OCI-LY3 (cell line): ENCODE data around the gene GLTP.

Source experiments
- EZH2phosphoT487 ChIP-seq: fragments of 200-600 bp; shearing (Covaris generic); IDR thresholded peaks from 2 replicates; pipeline ENCODE4 v1.6.1; 2018; ENCODE audit warnings: antibody characterized with exemption, mixed run types, low read depth
- TF ChIP-seq, protein P1 (sequence below): fragments of 200-600, 300-600 bp; sonication (generic); IDR thresholded peaks from 2 replicates; pipeline ENCODE4 v1.5.1; 2014; ENCODE audit warnings: antibody characterized with exemption, low read length, low read depth

DNA sequence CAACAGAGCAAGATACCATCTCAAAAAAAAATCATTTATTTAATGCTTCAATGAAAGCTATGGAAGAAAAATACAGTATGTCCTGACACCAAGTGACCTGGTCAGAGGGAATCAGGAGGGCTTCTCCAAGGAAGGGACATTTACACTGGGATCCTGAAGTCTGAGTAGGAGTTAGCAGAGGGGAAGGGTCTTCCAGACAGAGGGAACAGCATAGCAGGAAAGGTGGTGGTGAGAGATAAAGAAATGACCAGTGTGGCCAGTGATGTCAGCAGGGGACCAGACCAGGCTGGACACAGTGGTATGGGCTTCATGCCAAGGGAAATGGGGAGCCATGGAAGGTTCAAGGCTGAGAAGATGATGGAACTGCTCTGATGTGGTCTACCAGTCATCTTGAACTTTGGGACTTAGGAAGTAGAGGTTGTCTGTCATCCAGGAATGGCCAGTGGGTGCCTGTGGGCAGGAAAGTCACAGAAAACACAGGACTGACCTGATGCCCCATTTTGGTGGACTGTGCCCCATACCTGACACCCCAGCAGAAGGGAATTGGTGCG lies 11.9 kb upstream of the GLTP start:
- TF ChIP-seq, protein P1, sequence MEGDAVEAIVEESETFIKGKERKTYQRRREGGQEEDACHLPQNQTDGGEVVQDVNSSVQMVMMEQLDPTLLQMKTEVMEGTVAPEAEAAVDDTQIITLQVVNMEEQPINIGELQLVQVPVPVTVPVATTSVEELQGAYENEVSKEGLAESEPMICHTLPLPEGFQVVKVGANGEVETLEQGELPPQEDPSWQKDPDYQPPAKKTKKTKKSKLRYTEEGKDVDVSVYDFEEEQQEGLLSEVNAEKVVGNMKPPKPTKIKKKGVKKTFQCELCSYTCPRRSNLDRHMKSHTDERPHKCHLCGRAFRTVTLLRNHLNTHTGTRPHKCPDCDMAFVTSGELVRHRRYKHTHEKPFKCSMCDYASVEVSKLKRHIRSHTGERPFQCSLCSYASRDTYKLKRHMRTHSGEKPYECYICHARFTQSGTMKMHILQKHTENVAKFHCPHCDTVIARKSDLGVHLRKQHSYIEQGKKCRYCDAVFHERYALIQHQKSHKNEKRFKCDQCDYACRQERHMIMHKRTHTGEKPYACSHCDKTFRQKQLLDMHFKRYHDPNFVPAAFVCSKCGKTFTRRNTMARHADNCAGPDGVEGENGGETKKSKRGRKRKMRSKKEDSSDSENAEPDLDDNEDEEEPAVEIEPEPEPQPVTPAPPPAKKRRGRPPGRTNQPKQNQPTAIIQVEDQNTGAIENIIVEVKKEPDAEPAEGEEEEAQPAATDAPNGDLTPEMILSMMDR: no peak
- no peak for TF ChIP-seq EZH2phosphoT487
